C4-2B (cell line): ENCODE data around the gene CACNA2D1.

ENCODE experiments used
- H3K27ac ChIP-seq: fragments of 450-650 bp; 2 replicates; pipeline ENCODE4 v1.5.1; 2017
- CTCF ChIP-seq: fragments of 450-650 bp; conservative IDR thresholded peaks from 2 replicates; pipeline ENCODE4 v1.5.1; 2017; ENCODE audit warnings: mild to moderate bottlenecking
- ZFX ChIP-seq: fragments of 450-650 bp; IDR thresholded peaks from 2 replicates; pipeline ENCODE4 v1.6.1; 2017

CACNA2D1 gene

GRCh38 chr7:82049891-82050533 lies 393.6 kb downstream of the CACNA2D1 start:
- TF ChIP-seq ZFX (no peak), CTCF (no peak)
- no peak overlapping the region for H3K27ac ChIP-seq

GRCh38 chr7:82049442-82049841 lies 394.1 kb downstream of the CACNA2D1 start:
- TF ChIP-seq ZFX (no peak), CTCF (no peak)
- H3K27ac ChIP-seq: no peak overlapping the region

GRCh38 chr7:82044497-82045080 lies 399.0 kb downstream of the CACNA2D1 start:
- H3K27ac ChIP-seq: no peak overlapping the region

GRCh38 chr7:82039621-82040020 lies 404.0 kb downstream of the CACNA2D1 start:
- no peak overlapping the region for H3K27ac ChIP-seq
- TF ChIP-seq CTCF: no peak
- no peak for TF ChIP-seq ZFX

More at GRCh38 chr7:82044497-82045080, 399.0 kb downstream of the CACNA2D1 start:
- no peak for TF ChIP-seq ZFX
- peak; percentile 84 for TF ChIP-seq CTCF

- H3K27ac ChIP-seq: no peak overlapping the region
Measured at GRCh38 chr7:82036146-82036886, 407.3 kb downstream of the CACNA2D1 start.

GRCh38 chr7:82035456-82035855 lies 408.1 kb downstream of the CACNA2D1 start:
- no peak for TF ChIP-seq ZFX
- no peak for TF ChIP-seq CTCF
- H3K27ac ChIP-seq: no peak overlapping the region

More at GRCh38 chr7:82036146-82036886, 407.3 kb downstream of the CACNA2D1 start:
- TF ChIP-seq CTCF (no peak), ZFX (no peak)

- H3K27ac ChIP-seq: no peak overlapping the region
- TF ChIP-seq CTCF (no peak), ZFX (no peak)
Measured at GRCh38 chr7:82032901-82033300, 410.7 kb downstream of the CACNA2D1 start.
